ENCODE data around the gene POU3F4.
A peak's percentile ranks its signal among the peaks of the same experiment; 100 is the strongest.

The POU3F4 gene

DNA sequence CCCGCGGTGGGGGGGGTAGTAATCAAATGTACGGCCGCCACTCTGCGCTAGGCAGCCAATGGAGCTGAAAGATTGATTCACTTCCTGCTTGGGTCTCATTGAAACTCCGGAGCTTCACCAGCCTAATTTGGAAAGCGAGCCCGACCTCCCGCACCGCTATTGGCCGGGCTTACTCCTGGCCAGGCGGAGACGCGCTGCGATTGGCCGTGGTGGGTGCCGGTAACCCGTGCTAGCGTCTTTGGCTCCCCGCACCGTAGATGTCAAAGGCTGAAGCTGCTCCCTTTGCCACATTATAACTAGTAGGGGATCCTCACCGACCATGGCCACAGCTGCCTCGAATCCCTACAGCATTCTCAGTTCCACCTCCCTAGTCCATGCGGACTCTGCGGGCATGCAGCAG, at the start of gene POU3F4:
TSS of gene POU3F4 (plus strand) at position 285 of the 400 bp plus-strand sequence. CDS start at position 320, 35 bp downstream.
- no peak for DNase-seq (ENCODE audit: low spot score)

DNA sequence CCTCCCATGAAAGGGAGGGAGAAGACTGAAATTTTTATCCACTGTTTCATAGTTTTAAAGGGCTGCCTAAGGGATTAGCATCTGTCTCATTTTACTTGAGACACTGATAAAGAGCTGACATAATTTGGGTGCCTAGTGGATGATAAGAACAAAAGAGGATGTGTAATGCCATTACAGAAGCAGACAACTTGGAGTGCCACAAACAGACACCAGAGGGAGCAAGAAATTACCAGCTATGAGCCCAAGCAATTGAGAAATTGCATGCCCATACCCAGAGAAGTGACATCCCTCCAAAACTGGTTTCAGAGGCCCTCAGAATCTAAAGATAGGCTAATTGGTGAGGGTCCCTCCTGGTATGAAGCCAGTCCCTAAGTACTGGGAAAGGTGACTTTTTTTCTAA, 38.5 kb upstream of the POU3F4 start:
- peak; percentile 1 for DNase-seq (ENCODE audit: low spot score)

DNA sequence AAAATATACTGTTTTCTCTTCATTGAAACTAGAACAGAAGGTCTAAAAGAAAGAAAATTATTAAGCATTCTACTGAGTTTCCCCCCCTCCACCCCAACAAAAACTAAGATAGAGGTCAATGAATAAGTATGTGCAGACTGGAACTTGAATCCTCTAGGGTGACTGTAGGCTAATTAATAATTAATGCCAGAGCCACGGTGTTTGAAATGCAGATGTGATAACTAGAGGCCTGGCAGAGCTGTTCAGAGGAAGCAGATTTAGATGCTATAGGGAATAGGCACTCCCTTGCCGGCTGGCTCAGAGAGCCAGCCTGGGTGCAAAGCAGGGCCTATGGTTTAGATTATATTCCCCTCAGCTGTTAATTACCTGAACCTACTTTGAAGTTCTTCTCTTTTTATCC, 12.2 kb upstream of the POU3F4 start:
- DNase-seq (ENCODE audit: low spot score) = no peak

DNA sequence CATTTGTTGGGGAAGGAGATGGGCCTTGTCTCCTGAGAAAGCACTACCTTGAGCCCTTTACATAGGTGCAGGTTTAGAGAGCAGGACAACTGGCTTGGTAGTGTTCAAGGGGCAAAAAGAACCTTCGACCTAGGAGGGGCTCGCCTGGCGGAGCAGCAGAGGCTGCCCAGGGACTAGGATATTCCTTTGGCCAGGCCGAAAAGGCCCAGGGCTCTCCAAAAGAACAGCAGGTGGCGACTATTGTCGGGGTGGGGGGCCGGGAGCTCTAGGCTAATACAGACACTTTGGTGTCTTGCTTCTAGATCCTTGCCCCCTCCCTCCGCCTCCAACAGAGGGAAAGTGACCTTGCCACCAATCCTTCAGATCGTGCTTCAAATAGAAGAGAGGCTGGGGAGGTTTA, 7.1 kb upstream of the POU3F4 start:
- no peak for DNase-seq (ENCODE audit: low spot score)

DNA sequence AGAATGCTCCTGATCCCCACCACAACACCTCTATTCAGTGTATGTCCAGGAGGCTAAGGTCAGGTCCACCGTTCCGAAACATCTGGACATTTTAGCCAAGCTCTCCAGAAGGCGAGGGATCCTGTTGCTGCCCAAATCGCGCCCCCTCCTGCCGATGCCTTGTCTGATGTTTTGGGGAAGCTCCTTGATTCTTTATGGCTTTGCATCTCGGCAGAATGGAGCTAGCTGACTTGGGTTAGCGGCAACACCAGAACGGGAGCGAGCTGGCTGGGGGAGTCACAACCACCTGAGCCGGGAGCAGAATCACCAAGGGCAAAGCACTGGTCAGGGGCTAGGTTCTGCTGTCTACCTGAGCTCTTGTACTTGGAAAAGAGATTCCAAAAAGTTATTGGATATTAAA, 6.6 kb upstream of the POU3F4 start:
- DNase-seq (ENCODE audit: low spot score) = no peak

DNA sequence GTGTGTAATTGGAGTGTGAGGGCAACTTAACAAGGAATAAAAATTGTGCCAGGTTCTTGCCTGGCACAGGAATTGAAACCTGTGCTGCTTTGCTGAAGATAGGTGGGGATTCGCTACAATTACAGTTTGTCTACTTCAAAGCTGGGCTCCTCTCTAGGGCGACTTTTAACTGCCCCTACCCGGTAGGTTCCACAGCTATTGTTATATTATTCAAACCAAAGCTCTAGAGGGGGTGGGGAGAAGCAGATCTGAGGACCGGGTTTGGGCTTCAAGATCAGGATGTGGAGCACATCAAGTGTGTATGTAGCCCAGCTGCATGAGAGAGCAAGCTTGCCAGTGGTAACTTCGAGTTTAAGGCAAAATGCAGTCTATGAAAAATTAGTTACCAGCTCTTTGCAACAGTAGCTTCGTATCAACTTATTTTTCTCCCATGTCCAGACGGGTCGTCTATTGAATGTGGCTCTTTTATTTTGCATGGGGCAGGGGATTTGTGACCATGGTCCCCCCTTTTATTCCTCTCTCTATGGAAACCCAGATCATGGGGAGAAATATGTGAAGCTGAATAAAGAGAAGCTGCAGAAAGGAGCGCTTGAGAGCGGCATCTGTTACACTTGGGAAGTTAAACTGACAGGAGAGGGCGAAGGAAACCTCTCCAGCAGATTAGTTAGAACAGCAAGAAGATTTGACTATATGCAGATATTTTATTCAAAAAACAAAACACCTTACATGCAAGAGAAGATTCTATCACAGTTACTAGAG, 3.2 kb upstream of the POU3F4 start:
- DNase-seq (ENCODE audit: low spot score) = no peak

DNA sequence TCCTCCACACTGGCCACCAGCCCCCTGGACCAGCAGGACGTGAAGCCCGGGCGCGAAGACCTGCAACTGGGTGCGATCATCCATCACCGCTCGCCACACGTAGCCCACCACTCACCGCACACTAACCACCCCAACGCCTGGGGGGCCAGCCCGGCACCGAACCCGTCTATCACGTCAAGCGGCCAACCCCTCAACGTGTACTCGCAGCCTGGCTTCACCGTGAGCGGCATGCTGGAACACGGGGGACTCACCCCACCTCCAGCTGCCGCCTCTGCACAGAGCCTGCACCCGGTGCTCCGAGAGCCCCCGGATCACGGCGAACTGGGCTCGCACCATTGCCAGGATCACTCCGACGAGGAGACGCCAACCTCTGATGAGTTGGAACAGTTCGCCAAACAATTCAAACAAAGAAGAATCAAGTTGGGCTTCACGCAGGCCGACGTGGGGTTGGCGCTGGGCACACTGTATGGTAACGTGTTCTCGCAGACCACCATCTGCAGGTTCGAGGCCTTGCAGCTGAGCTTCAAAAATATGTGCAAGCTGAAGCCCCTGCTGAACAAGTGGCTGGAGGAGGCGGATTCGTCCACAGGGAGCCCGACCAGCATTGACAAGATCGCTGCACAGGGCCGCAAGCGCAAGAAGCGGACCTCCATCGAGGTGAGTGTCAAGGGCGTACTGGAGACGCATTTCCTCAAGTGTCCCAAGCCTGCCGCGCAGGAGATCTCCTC, 600 bp downstream of the POU3F4 start:
- no peak for DNase-seq (ENCODE audit: low spot score)

DNA sequence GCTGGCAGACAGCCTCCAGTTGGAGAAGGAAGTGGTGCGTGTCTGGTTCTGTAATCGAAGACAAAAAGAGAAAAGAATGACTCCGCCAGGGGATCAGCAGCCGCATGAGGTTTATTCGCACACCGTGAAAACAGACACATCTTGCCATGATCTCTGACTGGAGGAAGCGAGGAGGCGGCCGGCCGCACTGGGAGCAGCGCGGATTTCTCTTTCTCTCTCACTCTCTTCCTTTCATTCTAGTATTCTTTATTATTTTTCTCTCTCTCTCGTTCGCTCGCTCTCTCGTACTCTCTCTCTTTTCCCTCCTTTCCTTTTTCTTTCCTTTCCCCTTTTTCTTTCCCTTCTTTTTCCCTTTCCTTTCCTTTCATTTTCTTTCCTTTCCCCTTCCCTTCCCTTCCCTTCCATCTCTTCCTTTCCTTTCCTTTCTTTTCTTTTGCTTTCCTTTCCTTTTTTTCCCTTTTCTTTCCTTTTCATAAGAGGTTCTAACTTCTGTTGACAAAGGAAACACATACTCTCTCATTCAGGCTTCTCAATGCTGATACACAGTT, 1.2 kb downstream of the POU3F4 start:
- no peak for DNase-seq (ENCODE audit: low spot score)

DNA sequence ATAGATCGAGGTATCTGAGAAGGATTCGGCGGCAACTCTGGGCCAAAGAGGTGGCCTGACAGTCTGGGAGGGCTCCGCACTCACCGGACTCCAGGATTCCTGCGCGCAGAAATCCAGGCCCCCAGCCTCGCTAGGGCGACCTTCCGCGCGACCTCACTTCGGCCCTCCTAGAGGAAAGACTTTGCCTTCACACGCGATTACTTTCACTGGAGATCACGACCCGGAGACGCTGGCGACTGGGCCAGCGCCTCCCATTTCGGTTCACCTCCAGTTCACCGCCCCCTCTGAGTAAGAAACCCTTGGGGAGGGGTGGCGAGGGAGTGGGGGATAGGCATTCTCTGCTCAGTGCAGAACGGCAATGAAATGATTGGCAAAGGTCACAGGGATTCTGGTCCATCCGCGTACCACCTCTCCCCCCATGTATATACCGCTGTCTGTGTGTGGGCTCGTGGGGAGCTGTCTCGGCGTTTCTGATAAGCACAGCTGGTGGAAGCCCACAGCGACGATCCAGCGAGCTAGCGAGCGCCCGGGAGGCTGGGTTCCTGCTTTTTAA, 2.5 kb downstream of the POU3F4 start:
- no peak for DNase-seq (ENCODE audit: low spot score)

DNA sequence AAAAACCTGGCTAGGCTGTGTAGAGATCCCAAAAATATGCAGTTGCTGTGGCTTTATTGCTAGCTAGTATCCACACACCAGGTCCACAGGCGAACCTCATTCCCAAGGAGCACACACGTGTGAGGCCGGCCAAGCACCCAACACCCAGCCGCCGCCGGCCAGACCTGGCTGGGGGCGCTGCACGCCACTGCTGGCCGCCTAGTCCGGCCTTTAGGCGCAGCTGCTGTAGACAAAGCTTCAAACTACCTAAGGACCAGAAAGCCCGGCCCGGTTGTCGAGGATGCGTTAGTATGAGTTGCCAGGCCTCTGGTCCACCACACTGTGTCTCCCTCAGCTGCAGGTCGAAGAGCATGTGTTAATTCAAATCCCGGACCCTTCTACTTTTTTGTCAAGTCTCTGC, 3.1 kb downstream of the POU3F4 start:
- DNase-seq (ENCODE audit: low spot score) = no peak

DNA sequence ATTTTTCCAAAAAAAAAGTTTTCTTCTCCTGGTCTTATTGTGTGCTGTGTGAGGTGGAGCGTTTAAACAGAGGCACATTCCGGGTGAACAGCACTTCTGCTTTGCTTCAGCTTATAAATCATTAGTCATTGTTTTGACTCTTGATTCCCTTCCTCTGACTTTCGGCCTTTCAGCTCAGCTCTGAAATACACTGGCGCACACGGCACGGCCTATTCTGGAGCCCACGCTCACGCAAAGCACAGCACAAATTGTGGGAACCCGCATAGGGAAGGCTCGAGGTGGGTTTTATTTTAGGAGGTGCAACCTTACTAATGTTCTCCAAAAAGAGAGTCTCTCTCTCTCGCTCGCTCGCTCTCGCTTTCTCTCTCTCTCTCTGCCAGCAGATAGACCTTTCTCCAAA, 4.0 kb downstream of the POU3F4 start:
- no peak for DNase-seq (ENCODE audit: low spot score)

DNA sequence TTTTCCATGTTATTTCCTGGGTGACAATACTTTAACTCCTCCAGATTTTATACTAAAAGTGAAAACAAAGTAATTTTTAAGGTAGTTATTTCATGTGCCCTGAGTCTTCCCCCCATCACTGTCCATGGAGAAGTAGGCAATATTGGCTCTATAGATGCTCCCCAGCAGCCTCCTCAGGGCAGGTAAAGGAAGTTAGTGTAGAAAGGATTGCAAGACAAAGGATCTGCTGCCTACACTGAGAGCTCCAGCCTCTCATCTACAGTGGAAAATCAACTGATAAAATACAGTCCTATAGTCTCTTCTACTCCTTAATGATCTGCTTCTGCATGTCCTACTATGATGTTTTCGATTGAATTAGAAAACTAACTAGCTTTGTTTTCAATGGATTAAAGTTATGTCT, 8.5 kb downstream of the POU3F4 start:
- no peak for DNase-seq (ENCODE audit: low spot score)

DNA sequence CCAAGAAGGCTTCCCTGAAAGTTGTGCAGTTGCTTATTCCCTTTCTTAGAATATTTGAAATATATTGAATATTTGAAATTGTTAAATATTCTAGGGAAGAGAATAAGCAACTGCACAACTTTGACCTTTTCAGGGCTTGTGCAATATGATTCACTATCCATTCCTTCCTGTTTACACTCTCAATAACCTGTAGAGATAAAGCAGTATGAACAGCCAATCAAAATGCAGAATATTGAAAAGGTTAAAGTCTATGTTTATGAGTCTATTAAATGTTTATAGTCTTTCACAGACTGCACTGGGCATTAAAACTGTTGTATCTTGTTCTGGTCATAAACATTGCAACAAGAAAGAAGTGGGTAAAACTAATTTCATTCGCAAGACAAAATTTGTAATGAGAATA, 13.8 kb downstream of the POU3F4 start:
- DNase-seq (ENCODE audit: low spot score) = no peak

DNA sequence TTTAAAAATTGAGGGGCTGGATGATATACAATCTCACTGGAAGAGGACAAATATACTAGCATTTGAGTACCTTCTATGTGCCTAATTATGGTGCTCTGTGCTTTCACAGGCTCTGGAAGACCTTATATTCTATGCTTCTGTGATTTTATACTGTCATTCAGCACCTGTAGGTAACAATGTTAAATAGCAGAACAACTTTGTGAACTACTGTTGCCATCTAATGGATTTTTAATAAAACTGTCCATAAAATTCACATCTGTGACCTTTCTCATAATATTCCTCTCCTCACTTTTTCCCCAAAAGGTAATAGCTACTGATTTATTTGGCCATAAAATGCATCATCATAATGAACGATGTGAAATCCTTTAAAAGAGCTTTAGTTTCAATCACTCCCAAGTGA, 21.9 kb downstream of the POU3F4 start:
- DNase-seq (ENCODE audit: low spot score) = no peak

DNA sequence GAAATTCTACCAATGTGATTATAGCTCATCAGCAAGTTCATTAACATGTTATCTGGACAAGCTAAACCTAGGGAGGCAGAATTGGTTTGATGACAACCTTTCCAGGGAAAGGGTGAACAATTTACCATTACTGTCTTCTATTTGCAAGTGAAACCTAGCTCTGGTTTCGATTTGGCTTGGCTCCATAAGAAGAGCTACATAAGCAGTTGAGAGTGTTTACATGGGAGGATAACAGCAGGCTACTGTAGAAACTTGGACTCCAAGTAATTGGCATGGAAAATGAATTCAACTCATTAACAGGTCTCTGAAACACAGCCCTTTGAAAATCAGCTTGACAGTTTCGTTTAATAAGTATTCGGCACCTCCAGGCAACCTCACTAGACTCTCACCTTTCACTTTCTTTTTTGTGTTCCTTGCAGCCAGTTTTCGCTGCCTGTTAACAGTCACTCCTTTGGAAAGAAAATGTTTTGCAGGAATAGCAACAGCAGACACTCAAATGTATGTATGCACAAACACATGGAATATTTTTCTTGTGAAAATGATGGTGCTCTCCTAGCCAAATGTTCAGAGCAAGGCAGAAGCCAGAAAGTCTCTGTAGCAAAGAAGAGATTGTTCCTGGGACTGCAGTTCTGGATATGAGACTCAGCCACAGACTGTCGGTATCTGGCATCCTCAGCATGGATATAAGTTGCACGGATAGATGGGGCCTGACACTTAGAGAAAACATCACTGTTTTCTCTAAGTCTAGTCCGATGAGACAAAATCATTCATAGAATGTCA, 27.5 kb downstream of the POU3F4 start:
- DNase-seq (ENCODE audit: low spot score) = no peak

Data from kidney capillary endothelial cell (primary cell).